HuH-7.5 (cell line): ENCODE data around the gene TBC1D4.
"Not testable (repeated sequence)": the region's sequence is repeated elsewhere in the genome, so short reads cannot be mapped to it uniquely, and the experiment has no call there.

Experiments used
- DNase-seq: peaks from one replicate; pipeline ENCODE4 v3.0.0; 2011; ENCODE audit warnings: low spot score

Gene TBC1D4

DNA sequence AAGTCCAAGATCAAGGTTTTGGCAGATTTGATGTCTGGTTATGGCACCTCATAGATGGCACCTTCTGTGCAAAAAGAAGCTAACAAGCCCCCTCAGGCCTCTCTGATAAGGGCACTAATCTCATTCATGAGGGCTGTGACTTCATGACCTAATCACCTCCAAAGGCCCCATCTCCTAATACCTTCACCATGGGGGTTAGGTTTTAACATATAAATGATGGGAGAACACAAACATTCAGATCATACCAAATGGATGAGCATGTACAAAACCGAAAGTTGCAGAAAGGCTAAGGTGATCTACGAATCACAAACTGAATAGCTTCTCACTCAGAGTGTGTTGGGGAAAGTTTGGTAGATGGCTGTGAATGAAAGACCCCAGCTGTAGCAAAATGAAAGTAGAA is 217.4 kb downstream of the TBC1D4 start:
- DNase-seq, result no peak

DNA sequence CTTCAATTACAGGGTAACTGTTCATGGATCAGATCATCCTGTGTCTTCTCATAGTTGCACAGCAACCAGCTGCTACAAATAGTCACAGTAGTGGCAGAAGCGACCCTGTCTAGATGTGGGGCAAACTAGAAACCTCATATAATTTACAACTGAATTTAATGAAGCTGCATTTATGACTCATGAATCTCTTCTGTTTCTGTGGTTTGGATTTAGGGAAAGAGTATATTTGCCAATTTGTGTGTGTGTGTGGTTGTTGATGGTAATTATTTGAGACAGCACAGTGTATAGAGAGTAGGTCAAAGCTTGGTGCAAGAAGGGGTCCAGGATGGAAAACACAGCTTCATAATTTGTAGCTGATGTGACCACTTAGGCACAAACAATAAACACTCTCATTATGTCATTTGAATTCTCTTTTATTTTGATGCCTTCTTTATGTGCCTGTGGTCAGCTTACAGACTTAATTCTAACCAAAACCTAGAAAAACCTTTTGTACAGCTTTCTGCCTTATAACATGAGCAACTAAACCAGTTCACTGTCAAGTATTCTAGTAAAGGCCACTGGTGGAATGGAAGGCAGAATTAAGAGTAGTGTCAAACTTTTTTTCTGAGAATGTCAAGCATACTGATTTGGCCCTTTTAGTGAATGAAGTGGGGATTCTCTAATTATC is 218.1 kb downstream of the TBC1D4 start:
- DNase-seq, result no peak

- DNase-seq, result no peak
Observed at GRCh38 chr13:75258159-75258782, 223.7 kb downstream of the TBC1D4 start.

- DNase-seq, result no peak
Observed at GRCh38 chr13:75256922-75257321, 225.0 kb downstream of the TBC1D4 start.

- DNase-seq, result no peak
Observed at GRCh38 chr13:75255653-75256052, 226.3 kb downstream of the TBC1D4 start.

DNA sequence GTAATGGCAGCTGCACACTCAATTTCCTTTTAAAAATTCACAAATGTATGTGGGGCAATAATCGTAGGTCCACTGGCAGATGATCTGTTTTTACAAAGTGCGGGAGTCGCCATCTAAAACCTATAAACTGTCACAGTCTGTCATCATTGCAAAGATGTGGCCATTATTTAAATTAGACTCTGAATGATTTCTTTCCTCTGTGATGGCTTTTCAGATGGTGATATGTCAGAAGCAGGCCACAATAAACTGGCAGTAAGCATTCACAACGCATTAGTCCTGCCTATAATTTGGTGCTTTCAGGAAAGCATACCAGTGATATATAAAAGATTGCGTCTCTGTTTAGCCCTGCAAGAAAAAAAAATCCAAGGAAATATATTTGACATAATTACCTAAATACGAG is 226.8 kb downstream of the TBC1D4 start:
- DNase-seq, result no peak

- no peak for DNase-seq
Observed at GRCh38 chr13:75251188-75251587, 230.8 kb downstream of the TBC1D4 start.

- no peak for DNase-seq
Observed at GRCh38 chr13:75250526-75251178, 231.3 kb downstream of the TBC1D4 start.

DNA sequence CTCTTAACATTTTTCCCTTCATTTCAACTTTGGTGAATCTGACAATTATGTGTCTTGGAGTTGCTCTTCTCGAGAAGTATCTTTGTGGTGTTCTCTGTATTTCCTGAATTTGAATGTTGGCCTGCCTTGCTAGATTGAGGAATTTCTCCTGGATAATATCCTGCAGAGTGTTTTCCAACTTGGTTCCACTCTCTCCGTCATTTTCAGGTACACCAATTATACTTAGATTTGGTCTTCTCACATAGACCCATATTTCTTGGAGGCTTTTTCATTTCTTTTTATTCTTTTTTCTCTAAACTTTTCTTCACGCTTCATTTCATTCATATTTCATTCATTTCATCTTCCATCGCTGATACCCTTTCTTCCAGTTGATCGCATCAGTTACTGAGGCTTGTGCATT is 236.4 kb downstream of the TBC1D4 start:
- not testable (repeated sequence) for DNase-seq

GRCh38 chr13:75240240-75240639 is 241.7 kb downstream of the TBC1D4 start:
- DNase-seq, result not testable (repeated sequence)

GRCh38 chr13:75236774-75237173 is 245.2 kb downstream of the TBC1D4 start:
- no peak for DNase-seq
